LNCaP clone FGC (cell line): ENCODE data around the gene WDR59.

ENCODE experiments used
- DNase-seq: peaks from one replicate; pipeline ENCODE4 v3.0.0-alpha.2; 2011; ENCODE audit warnings: low read depth
- H3K4me3 ChIP-seq: 2 replicates; pipeline ENCODE4 v1.5.1; 2011; ENCODE audit warnings: mild to moderate bottlenecking, low read depth, low read length, control low read depth
- CTCF ChIP-seq: IDR thresholded peaks from 2 replicates; pipeline ENCODE4 v1.5.1; 2012; ENCODE audit warnings: mild to moderate bottlenecking; ENCODE audit not compliant: control insufficient read depth, insufficient read depth; ENCODE audit errors: extremely low read depth

WDR59 gene

GRCh38 chr16:74874123-74874522, 110.8 kb downstream of the WDR59 start:
- DNase-seq, result no peak
- no peak for TF ChIP-seq CTCF
- H3K4me3 ChIP-seq, result no peak overlapping the region

DNA sequence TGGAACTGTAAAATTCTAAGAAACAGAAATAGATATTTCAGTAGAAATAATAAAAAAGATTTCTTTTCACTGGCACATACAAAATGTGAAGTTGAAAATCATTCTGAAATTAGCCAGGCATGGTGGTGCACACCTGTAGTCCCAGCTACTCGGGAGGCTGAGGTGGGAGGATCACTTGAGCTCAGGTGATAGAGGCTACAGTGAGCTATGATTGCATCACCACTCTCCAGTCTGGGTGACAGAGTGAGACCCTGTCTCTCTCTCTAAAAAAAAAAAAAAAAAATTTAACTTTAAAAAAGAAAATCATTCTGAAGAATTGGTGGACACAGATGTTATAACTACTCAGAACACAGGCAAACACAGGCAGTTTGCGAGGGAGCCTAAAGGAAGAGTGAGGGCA, 112.6 kb downstream of the WDR59 start:
- no peak for DNase-seq
- no peak for TF ChIP-seq CTCF
- no peak overlapping the region for H3K4me3 ChIP-seq

DNA sequence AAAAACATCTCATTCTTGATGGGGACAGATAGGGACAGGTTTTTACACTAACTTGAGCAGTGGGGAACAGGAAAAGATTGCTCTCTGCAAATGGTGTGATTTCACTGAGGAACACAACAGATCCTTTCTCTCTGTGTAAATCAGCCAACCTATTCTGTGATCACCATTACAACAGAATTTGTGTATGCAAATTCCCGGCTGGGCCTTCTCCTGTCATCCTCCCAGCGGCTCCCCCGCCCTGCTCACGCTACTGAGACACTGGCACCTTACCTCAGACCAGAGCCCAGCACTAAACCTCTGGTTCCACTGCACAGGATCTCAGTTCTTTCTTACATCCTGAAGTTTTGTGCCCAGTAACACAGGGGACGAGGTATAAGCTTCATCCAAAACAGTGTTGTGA, 113.3 kb downstream of the WDR59 start:
- TF ChIP-seq CTCF, result no peak
- DNase-seq, result no peak

GRCh38 chr16:74868501-74868900, 116.4 kb downstream of the WDR59 start:
- no peak overlapping the region for H3K4me3 ChIP-seq
- no peak for TF ChIP-seq CTCF
- DNase-seq, result no peak

More for the DNA sequence above, 113.3 kb downstream of the WDR59 start:
- H3K4me3 ChIP-seq, result no peak overlapping the region

GRCh38 chr16:74868035-74868434, 116.9 kb downstream of the WDR59 start:
- no peak for TF ChIP-seq CTCF
- DNase-seq, result no peak
- no peak overlapping the region for H3K4me3 ChIP-seq

- H3K4me3 ChIP-seq, result no peak overlapping the region
- TF ChIP-seq CTCF, result no peak
- no peak for DNase-seq
These were observed 117.6 kb downstream of the WDR59 start for GRCh38 chr16:74867281-74867849.

DNA sequence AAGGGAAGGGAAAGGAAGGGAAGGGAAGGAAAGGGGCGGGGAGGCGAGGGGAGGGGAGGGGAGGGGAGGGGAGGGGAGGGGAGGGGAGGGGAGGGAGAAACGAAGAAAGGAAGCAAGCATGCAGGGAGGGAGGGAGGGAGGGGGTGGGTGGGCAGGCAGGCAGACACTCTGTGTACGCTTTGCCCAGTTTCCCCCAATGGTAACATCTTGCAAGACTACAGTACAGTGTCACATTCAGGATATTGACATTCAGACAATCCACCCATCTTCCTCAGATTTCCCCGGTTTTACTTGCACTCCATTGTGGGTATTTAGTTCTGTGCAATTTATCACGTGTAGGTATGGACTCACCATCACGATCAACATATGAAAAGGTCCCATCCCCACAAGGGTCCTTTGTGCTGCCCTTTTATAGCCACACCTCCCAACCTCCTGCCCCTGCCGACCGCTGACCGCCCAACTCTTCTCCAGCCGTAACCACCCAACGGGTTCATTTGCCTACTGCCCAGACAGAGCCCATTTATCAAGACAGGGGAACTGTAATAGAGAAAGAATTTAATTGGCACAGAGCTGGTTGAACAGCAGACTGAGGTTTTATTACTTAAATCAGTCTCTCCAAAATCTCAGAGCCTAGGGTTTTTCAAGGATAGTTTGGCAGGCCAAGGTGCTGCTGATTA, 118.9 kb downstream of the WDR59 start:
- TF ChIP-seq CTCF, result no peak
- no peak overlapping the region for H3K4me3 ChIP-seq
- DNase-seq, result no peak
